ENCODE results near the gene ATXN10. TPM values are rescaled to one million over a fixed set of nuclear protein-coding genes. Genes with fewer than 3 reads are reported as not detected.
"Not testable (repeated sequence)": the region's sequence is repeated elsewhere in the genome, so short reads cannot be mapped to it uniquely, and the experiment has no call there.

The ATXN10 gene
- polyA plus RNA-seq, 4 donors = 283 to 328 (median 322) TPM

GRCh38 chr22:45777046-45777851, 105.6 kb downstream of the ATXN10 start:
- DNase-seq (ENCODE audit: low read depth in 4 of 4, low spot score in 3 of 4) = no peak

DNA sequence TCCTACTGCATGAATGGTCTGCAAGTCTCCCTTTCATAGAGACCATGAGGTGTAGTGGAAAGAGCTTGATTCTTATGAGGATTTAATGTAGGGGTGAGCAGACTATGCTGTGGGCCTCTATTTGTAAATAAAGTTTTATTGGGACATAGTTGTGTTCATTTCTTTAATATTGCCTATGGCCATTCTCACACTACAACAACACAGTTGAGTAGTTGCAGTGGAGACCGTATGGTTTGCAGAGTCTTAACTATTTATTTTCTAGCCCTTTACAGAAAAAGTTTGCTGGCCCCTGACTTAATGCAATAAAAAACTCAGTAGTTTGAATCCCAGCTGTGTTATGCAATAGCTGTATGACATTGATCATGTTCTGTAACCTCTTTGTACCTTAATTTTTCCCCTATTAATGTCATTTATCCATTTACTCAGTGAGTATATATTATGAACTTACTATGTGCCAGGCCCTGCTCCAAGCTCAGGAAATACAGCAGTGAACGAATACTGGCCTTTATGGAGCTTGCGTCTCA, 106.3 kb downstream of the ATXN10 start:
- DNase-seq (ENCODE audit: low read depth in 4 of 4, low spot score in 3 of 4) = no peak

DNA sequence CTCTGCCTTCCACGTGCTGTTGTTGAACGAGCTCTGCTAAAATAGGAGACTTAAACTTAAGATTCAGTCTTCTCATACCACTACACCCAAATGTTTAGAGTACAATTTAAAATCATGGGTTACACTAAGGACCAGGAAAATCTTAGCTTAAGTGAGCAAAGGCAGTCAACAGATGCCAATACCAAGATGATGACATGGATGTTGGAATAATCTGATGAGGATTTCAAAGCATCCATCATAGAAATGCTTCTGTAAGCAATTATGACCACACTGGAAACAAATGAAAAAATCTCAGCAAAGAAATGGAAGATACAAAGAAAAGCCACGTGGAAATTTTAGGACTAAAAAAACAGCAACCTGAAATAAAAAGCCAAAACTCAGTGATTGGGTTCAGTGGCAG, 109.8 kb downstream of the ATXN10 start:
- DNase-seq (ENCODE audit: low read depth in 4 of 4, low spot score in 3 of 4) = no peak

DNA sequence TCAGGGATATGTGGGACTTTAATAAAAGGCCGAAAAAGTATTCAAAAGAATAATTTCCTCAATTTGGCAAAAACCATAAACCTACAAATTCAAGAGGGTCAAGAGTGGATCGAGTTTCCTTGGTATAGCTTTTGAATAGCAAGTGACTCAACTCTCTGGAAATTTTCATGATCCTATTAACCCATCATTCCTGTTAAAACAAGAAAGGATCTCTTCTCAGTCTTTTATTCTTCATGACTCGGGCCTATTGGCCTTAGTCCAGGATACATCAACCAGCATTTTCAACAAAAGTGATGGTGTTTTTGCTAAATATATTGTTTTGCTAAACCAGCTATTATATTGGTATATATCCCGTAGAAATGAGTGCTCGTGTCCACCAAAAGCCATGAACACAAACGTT, 110.3 kb downstream of the ATXN10 start:
- DNase-seq (ENCODE audit: low read depth in 4 of 4, low spot score in 3 of 4) = no peak

- no peak for DNase-seq (ENCODE audit: low read depth in 4 of 4, low spot score in 3 of 4)
These were observed 111.4 kb downstream of the ATXN10 start for GRCh38 chr22:45783021-45783420.

DNA sequence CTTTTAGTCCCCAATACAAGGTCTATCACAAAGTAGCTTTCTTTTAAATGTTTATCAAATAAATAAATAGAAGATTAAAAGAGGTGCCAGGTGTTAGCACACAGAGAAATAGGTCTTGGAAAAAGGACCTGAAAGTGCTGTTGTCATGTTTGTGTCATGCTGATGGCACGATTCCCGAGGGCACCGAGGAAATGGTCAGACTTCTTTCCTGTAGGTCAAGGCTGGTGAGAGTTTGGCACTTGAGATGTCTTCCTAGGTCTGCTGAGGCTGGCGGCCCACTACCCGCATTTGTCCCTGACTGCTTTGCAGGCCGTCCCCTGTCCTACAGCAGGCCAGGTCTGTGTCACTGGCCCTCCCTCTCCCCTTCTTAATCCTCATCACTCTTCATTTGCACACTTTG, 112.1 kb downstream of the ATXN10 start:
- DNase-seq (ENCODE audit: low read depth in 4 of 4, low spot score in 3 of 4) = no peak

- DNase-seq (ENCODE audit: low read depth in 4 of 4, low spot score in 3 of 4) = no peak
These were observed 113.0 kb downstream of the ATXN10 start for GRCh38 chr22:45784357-45785277.

DNA sequence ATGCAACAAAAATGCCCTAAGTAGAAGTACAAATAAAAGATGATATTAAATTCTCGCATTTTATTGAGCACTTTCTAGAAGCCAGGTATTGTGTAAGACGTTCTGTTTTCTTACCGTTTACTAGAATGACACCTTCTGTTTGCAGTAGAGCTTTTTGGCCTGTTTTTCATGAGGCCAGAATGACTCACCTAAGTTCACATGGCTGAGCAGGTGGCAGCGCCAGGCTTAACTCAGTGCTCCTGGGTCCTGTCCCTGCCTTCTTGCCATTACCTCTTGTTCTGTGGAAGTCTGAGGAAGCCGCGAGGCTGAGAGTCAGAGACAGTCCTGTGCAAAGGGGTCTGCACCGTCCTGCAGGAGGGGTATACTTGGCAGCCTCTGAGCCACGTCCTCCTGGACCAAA, 113.8 kb downstream of the ATXN10 start:
- no peak for DNase-seq (ENCODE audit: low read depth in 4 of 4, low spot score in 3 of 4)

DNA sequence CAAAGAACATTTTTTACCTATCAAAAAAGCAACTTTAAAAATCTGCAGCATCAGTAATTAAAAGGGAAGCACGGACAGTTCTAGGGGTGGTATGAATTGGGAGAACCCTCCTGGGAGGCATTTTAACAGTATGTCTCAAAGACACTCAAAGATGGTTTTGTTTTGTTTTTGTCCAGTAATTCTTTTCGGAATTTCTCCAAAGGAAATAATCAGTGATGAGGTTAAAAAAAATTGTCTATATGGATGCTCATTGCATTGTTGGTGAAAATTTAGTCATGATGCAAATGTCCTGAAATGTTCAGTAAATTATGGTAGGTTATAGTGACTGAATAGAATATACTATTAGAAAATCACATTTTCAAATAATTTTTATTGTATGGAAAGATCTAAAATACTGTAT, 115.1 kb downstream of the ATXN10 start:
- DNase-seq (ENCODE audit: low read depth in 4 of 4, low spot score in 3 of 4) = no peak

GRCh38 chr22:45787759-45788158, 116.1 kb downstream of the ATXN10 start:
- no peak for DNase-seq (ENCODE audit: low read depth in 4 of 4, low spot score in 3 of 4)

DNA sequence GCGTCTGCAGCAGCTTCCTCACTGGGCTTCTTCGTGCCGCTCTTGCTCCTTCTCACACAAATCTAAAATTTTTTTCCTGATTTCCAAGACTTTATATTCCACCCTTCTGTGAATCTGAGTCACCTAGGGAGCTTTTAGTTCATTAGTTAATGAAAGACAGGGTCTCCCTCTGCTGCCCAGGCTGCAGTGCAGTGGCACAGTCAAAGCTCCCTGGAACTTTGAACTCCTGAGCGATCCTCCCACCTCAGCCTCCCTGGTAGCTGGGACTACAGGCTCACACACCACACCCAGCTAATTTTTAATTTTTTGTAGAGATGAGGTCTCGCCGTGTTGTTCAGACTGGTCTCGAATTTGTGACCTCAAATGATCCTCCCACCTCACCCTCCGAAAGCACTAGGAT, 116.9 kb downstream of the ATXN10 start:
- DNase-seq (ENCODE audit: low read depth in 4 of 4, low spot score in 3 of 4) = no peak

GRCh38 chr22:45790401-45790800, 118.8 kb downstream of the ATXN10 start:
- DNase-seq (ENCODE audit: low read depth in 4 of 4, low spot score in 3 of 4) = no peak

DNA sequence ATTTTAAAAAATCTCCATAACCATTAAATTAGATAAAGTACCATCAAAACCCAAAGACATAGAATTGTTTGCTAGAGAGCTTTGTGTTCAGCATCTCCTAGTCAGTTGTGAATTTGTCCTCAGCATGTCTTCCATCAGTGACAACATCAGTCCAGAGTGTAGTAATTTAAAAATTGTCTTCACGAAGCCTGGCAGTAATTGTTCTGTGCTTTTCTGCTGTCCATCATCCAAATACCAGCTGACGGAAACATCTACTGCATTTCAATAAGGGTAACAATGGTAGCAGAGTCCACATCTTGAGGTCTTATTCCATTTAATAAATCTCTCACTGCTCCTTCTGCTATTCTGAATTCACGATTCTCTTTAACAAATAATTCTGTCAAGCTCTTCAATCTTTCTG, 121.5 kb downstream of the ATXN10 start:
- DNase-seq (ENCODE audit: low read depth in 4 of 4, low spot score in 3 of 4) = no peak

- no peak for DNase-seq (ENCODE audit: low read depth in 4 of 4, low spot score in 3 of 4)
These were observed 122.3 kb downstream of the ATXN10 start for GRCh38 chr22:45793892-45794291.

GRCh38 chr22:45796009-45796408, 124.4 kb downstream of the ATXN10 start:
- not testable (repeated sequence) for DNase-seq (ENCODE audit: low read depth in 4 of 4, low spot score in 3 of 4)

DNA sequence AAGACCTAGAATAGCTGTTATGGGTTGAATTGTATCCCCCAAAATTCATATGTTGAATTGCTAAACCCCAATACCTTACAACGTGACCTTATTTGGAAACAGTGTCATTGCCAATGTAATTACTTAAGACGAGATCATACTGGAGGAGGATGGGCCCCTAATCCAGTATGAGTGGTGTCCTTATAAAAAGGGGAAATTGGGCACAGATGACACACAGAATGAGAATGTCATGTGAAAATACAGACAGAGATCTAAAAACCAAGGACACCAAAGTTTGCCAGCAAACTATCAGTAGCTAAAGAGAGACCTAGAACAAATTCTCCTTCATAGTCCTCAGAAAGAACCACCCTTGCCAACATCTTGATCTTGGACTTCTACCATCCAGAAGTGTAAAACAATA, 127.7 kb downstream of the ATXN10 start:
- no peak for DNase-seq (ENCODE audit: low read depth in 4 of 4, low spot score in 3 of 4)

GRCh38 chr22:45802054-45802453, 130.4 kb downstream of the ATXN10 start:
- DNase-seq (ENCODE audit: low read depth in 4 of 4, low spot score in 3 of 4) = no peak

DNA sequence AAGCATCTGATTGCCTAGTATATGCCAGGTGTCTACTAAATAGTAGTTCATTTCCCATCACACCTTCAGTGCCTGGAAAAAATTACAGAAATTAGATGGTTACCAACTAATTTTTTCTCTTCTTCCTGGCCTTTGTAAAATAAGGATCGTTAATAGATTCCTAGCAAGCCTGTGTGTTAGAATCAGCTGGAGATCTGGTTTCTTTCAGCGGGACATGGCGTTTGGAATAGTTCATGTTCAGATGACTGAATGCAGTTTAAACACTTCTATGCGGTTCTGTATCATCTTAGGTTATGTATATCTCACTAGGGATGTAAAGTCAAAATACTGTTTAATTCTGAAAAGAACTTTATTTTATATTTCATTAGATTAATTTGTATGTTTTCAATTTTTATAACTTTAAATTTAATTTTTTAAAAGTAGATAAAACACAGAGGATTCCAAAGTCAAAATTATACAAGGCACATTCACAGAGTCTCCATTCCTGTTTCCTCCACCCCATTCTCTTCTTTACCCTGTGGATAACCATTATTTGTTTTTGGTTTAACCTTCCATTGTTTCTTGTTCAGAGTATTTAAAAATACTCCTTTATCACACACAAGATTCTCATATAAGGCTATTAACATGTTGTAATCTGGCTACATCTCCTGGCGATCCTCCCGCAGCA, 132.8 kb downstream of the ATXN10 start:
- DNase-seq (ENCODE audit: low read depth in 4 of 4, low spot score in 3 of 4) = no peak

GRCh38 chr22:45804986-45805325, 133.3 kb downstream of the ATXN10 start:
- DNase-seq (ENCODE audit: low read depth in 4 of 4, low spot score in 3 of 4) = no peak

- DNase-seq (ENCODE audit: low read depth in 4 of 4, low spot score in 3 of 4) = no peak
These were observed 133.8 kb downstream of the ATXN10 start for GRCh38 chr22:45805413-45805812.
